GM23248 (cell line): ENCODE measurements around the gene NEK11. TPM values are rescaled to one million over a fixed set of nuclear protein-coding genes. Genes with fewer than 3 reads are reported as not detected.

Experiments
- DNase-seq: peaks from one replicate; pipeline ENCODE4 v3.0.0-alpha.2; 2015
- H2AFZ ChIP-seq: fragments of 200-600 bp; sonication (generic); 2 replicates; pipeline ENCODE4 v1.6.1; 2016; ENCODE audit warnings: antibody characterized with exemption
- H3F3A ChIP-seq: fragments of 200-600 bp; sonication (generic); 2 replicates; pipeline ENCODE4 v1.6.1; 2016; ENCODE audit warnings: mild to moderate bottlenecking, antibody characterized with exemption, mixed run types; ENCODE audit not compliant: insufficient read depth
- H3K27ac ChIP-seq: fragments of 200-600 bp; sonication (generic); 2 replicates; pipeline ENCODE4 v1.5.1; 2016; ENCODE audit warnings: mild to moderate bottlenecking
- H3K27me3 ChIP-seq: fragments of 200-600 bp; sonication (generic); replicated peaks from 2 replicates; pipeline ENCODE4 v1.6.1; 2016; ENCODE audit warnings: mild to moderate bottlenecking; ENCODE audit not compliant: insufficient read depth
- H3K36me3 ChIP-seq: fragments of 200-600 bp; sonication (generic); 2 replicates; pipeline ENCODE4 v1.6.1; 2016; ENCODE audit warnings: low read depth, mild to moderate bottlenecking
- H3K4me1 ChIP-seq: fragments of 200-600 bp; sonication (generic); 2 replicates; pipeline ENCODE4 v1.6.1; 2016; ENCODE audit warnings: mild to moderate bottlenecking; ENCODE audit not compliant: insufficient read depth
- H3K4me2 ChIP-seq: fragments of 200-600 bp; sonication (generic); one replicate; pipeline ENCODE4 v1.6.1; 2016; ENCODE audit warnings: mild to moderate bottlenecking; ENCODE audit not compliant: unreplicated experiment
- H3K4me3 ChIP-seq: fragments of 200-600 bp; sonication (generic); 2 replicates; pipeline ENCODE4 v1.5.1; 2016; ENCODE audit warnings: mild to moderate bottlenecking
- H3K79me2 ChIP-seq: fragments of 200-600 bp; sonication (generic); 2 replicates; pipeline ENCODE4 v1.6.1; 2016; ENCODE audit warnings: mild to moderate bottlenecking; ENCODE audit not compliant: insufficient read depth
- H3K9ac ChIP-seq: fragments of 200-600 bp; sonication (generic); 2 replicates; pipeline ENCODE4 v1.6.1; 2016; ENCODE audit warnings: mild to moderate bottlenecking
- H3K9me2 ChIP-seq: fragments of 200-600 bp; sonication (generic); 2 replicates; pipeline ENCODE4 v1.6.1; 2016; ENCODE audit warnings: mixed run types, mild to moderate bottlenecking, moderate library complexity; ENCODE audit not compliant: insufficient read depth
- H3K9me3 ChIP-seq: fragments of 200-600 bp; sonication (generic); one replicate; pipeline ENCODE4 v1.6.1; 2017; ENCODE audit warnings: low read depth
- H4K20me1 ChIP-seq: fragments of 200-600 bp; sonication (generic); 2 replicates; pipeline ENCODE4 v1.6.0; 2016; ENCODE audit not compliant: insufficient read depth
- EZH2 ChIP-seq: fragments of 200-600 bp; sonication (generic); IDR thresholded peaks from 2 replicates; pipeline ENCODE4 v1.6.1; 2018; ENCODE audit warnings: antibody characterized with exemption, mild to moderate bottlenecking; ENCODE audit not compliant: insufficient read depth, poor library complexity, severe bottlenecking
- EZH2phosphoT487 ChIP-seq: fragments of 200-600 bp; sonication (generic); IDR thresholded peaks from 2 replicates; pipeline ENCODE4 v1.6.1; 2018; ENCODE audit warnings: antibody characterized with exemption, moderate library complexity, mild to moderate bottlenecking, low read depth; ENCODE audit not compliant: insufficient read depth
- WGBS, 2 experiments: methylation state at CpG; one replicate each; pipeline ENCODE4 v1.1.6; 2015 to 2017; ENCODE audit warnings: low lambda C conversion rate in 2 of 2, low coverage in 1 of 2; ENCODE audit errors: missing lambda C conversion rate in 2 of 2; 5-methylcytosine and 5-hydroxymethylcytosine counted together
- in situ Hi-C: fragments of 300-500 bp; cut with MboI; formaldehyde crosslinking; loops from 2 replicates; pipeline ENCODE4 v1.15.0; 2020
- polyA plus RNA-seq: library from polyadenylated mRNA; unstranded; fragments of >200 nt; fragmentation: Nextera tagmentation; extraction: Ambion mirVana; gene quantifications from 2 replicates; pipeline ENCODE4 v1.2.1, GENCODE V29; 2016
- total RNA-seq: library from RNA; depleted of rRNA; stranded (reverse); fragments of >200 nt; shearing (Covaris generic); gene quantifications from 2 replicates; pipeline ENCODE4 v1.2.3, GENCODE V29; 2014

NEK11 gene
- total and polyA plus RNA-seq, 2 experiments from 2014 or later: 7.6 to 18.5 TPM

GRCh38 chr3:131387796-131388489 lies 361.3 kb downstream of the NEK11 start:
- Histone ChIP-seq H3K27ac (no peak overlapping the region), H3K79me2 (peaks cover 2% of the 10 kb centered on the region), H3K4me2 (no peak overlapping the region), H3K36me3 (no peaks in the 10 kb centered on the region), H3K4me1 (peaks cover 16% of the 10 kb centered on the region; the same call in 1 of the 2 replicates), H3K9me2 (no peaks in the 10 kb centered on the region), H3K9me3 (no peaks in the 10 kb centered on the region), H3F3A (0 out of 2 replicates have a peak, but pooled peaks cover 11% of the 10 kb centered on the region), H4K20me1 (no peaks in the 10 kb centered on the region), H3K27me3 (no peaks in the 10 kb centered on the region), H2AFZ (0 out of 2 replicates have a peak overlapping the region, but pooled peaks have one; percentile 1), H3K4me3 (no peak overlapping the region), H3K9ac (no peak overlapping the region)
- no peak for DNase-seq
- WGBS, 2 experiments: 48 to 55% methylated on average over 1 of the region's 1 CpG
- in situ Hi-C loops: no loop called here
- no peak for TF ChIP-seq EZH2
- no peak for TF ChIP-seq EZH2phosphoT487

- Histone ChIP-seq H3F3A (0 out of 2 replicates have a peak, but pooled peaks cover 11% of the 10 kb centered on the region), H3K9me2 (no peaks in the 10 kb centered on the region), H3K79me2 (no peaks in the 10 kb centered on the region), H3K27ac (no peak overlapping the region), H3K9ac (no peak overlapping the region), H4K20me1 (no peaks in the 10 kb centered on the region), H3K9me3 (no peaks in the 10 kb centered on the region), H3K4me3 (no peak overlapping the region), H3K36me3 (no peaks in the 10 kb centered on the region), H3K27me3 (no peaks in the 10 kb centered on the region), H3K4me2 (no peak overlapping the region), H2AFZ (0 out of 2 replicates have a peak overlapping the region, but pooled peaks have one; percentile 1), H3K4me1 (peaks cover 16% of the 10 kb centered on the region; the same call in 1 of the 2 replicates)
- 0 to 2% methylated on average over 2 of the region's 2 CpGs for WGBS, 2 experiments
- TF ChIP-seq EZH2phosphoT487 (no peak), EZH2 (no peak)
- in situ Hi-C loops: no loop called here
- peak; percentile 48 for DNase-seq
These were observed 361.8 kb downstream of the NEK11 start for GRCh38 chr3:131388490-131388799.

GRCh38 chr3:131390331-131390730 lies 363.7 kb downstream of the NEK11 start:
- Histone ChIP-seq H3K4me2 (no peak overlapping the region), H3K9me2 (no peaks in the 10 kb centered on the region), H3K9me3 (no peaks in the 10 kb centered on the region), H3K9ac (no peak overlapping the region), H2AFZ (no peak overlapping the region), H3K27me3 (no peaks in the 10 kb centered on the region), H3K27ac (no peak overlapping the region), H3K4me1 (peaks cover 16% of the 10 kb centered on the region; the same call in 1 of the 2 replicates), H4K20me1 (no peaks in the 10 kb centered on the region), H3K79me2 (no peaks in the 10 kb centered on the region), H3K36me3 (no peaks in the 10 kb centered on the region), H3F3A (0 out of 2 replicates have a peak, but pooled peaks cover 11% of the 10 kb centered on the region), H3K4me3 (no peak overlapping the region)
- in situ Hi-C loops: no loop called here
- no peak for DNase-seq
- TF ChIP-seq EZH2 (no peak), EZH2phosphoT487 (no peak)
- 94 to 100% methylated on average over 2 of the region's 2 CpGs for WGBS, 2 experiments

GRCh38 chr3:131393051-131393450 lies 366.4 kb downstream of the NEK11 start:
- no peaks in the 10 kb centered on the region for H4K20me1 ChIP-seq
- 0 out of 2 replicates have a peak, but pooled peaks cover 4% of the 10 kb centered on the region for H3F3A ChIP-seq
- H3K27me3 ChIP-seq: no peaks in the 10 kb centered on the region
- TF ChIP-seq EZH2phosphoT487: no peak
- TF ChIP-seq EZH2: no peak
- no peak overlapping the region for H3K27ac ChIP-seq
- peak; percentile 37 for DNase-seq
- no peak overlapping the region for H3K4me3 ChIP-seq
- peaks cover 11% of the 10 kb centered on the region; the same call in 1 of the 2 replicates for H3K4me1 ChIP-seq
- WGBS, 2 experiments: 40 to 42% methylated on average over 6 of the region's 6 CpGs
- no peak overlapping the region for H2AFZ ChIP-seq
- H3K79me2 ChIP-seq: no peaks in the 10 kb centered on the region
- no peak overlapping the region for H3K9ac ChIP-seq
- in situ Hi-C loops: no loop called here
- H3K9me2 ChIP-seq: no peaks in the 10 kb centered on the region
- no peaks in the 10 kb centered on the region for H3K36me3 ChIP-seq
- no peaks in the 10 kb centered on the region for H3K9me3 ChIP-seq
- no peak overlapping the region for H3K4me2 ChIP-seq
